ENCODE data around the gene OS9. TPM values are rescaled to one million over a fixed set of nuclear protein-coding genes. Genes with fewer than 3 reads are reported as not detected.
A peak's percentile ranks its signal among the peaks of the same experiment; 100 is the strongest.

OS9 gene
- total RNA-seq, 2 experiments from 2014 or later = 82.6 to 112 TPM

GRCh38 chr12:57756406-57757341, 62.7 kb downstream of the OS9 start:
- CTCF ChIA-PET (ENCODE audit: unreplicated experiment) = interaction anchor here (0.6 to 1.4 kb wide), 5 partner anchors 9 to 142 kb away, joined by 3 to 5 read pairs (median 3); no protein-coding TSS in a partner anchor
- peaks cover 33% of the 10 kb centered on the region for H3K4me1 ChIP-seq (ENCODE audit: insufficient read depth, low read length, poor library complexity, severe bottlenecking)
- H3K9me2 ChIP-seq (ENCODE audit: insufficient read depth, low read length) = no peaks in the 10 kb centered on the region
- H3K27ac ChIP-seq (ENCODE audit: low read depth, low read length, poor library complexity, severe bottlenecking) = peak overlapping the region; percentile 75
- no peak overlapping the region; the same call in 1 of the 2 replicates for H2AFZ ChIP-seq (ENCODE audit: low read length)
- peak; percentile 85 for DNase-seq (ENCODE audit: low spot score)
- peaks cover 10% of the 10 kb centered on the region; the same call in 1 of the 2 replicates for H4K20me1 ChIP-seq (ENCODE audit: insufficient read depth, low read length)
- H3K9me3 ChIP-seq (ENCODE audit: low read length) = no peaks in the 10 kb centered on the region
- peaks cover 40% of the 10 kb centered on the region for H3K36me3 ChIP-seq (ENCODE audit: insufficient read depth, low read length)
- H3K79me2 ChIP-seq (ENCODE audit: insufficient read depth, low read depth, low read length) = peaks cover 12% of the 10 kb centered on the region
- intact Hi-C loops (cut with micrococcal nuclease; ENCODE audit: unreplicated experiment) = loop anchor here (2.0 kb wide), 1 partner anchor 142 kb away; no protein-coding TSS in a partner anchor
- peak overlapping the region; percentile 84 for H3K4me2 ChIP-seq (ENCODE audit: low read length)
- BruUV-seq (replicated peaks) = no TSS peak
- TF ChIP-seq EZH2phosphoT487 (IDR thresholded peaks at IDR 0.05; ENCODE audit: borderline replicate concordance, low read depth, low read length) (no peak), CTCF (conservative IDR thresholded peaks at IDR 0.05; ENCODE audit: low read length) (peak; percentile 90)
- POLR2A ChIA-PET = interaction anchor here (0.7 to 1.4 kb wide), 6 partner anchors 11 to 90 kb away, joined by 3 to 4 read pairs (median 4); partner anchors contain the start of genes CTDSP2, EEF1AKMT3 and METTL1
- H3K4me3 ChIP-seq (ENCODE audit: low read depth, low read length, poor library complexity, severe bottlenecking) = peak overlapping the region; percentile 87

GRCh38 chr12:57757771-57758170, 63.8 kb downstream of the OS9 start:
- TF ChIP-seq CTCF (conservative IDR thresholded peaks at IDR 0.05; ENCODE audit: low read length) = no peak
- no peak for TF ChIP-seq EZH2phosphoT487 (IDR thresholded peaks at IDR 0.05; ENCODE audit: borderline replicate concordance, low read depth, low read length)
- Histone ChIP-seq H3K9me3 (ENCODE audit: low read length) (no peaks in the 10 kb centered on the region), H3K4me3 (ENCODE audit: low read depth, low read length, poor library complexity, severe bottlenecking) (no peak overlapping the region), H3K27ac (ENCODE audit: low read depth, low read length, poor library complexity, severe bottlenecking) (no peak overlapping the region), H3K4me1 (ENCODE audit: insufficient read depth, low read length, poor library complexity, severe bottlenecking) (peaks cover 30% of the 10 kb centered on the region), H4K20me1 (ENCODE audit: insufficient read depth, low read length) (peaks cover 10% of the 10 kb centered on the region; the same call in 1 of the 2 replicates), H3K36me3 (ENCODE audit: insufficient read depth, low read length) (peaks cover 46% of the 10 kb centered on the region), H2AFZ (ENCODE audit: low read length) (no peak overlapping the region), H3K4me2 (ENCODE audit: low read length) (no peak overlapping the region), H3K79me2 (ENCODE audit: insufficient read depth, low read depth, low read length) (peaks cover 7% of the 10 kb centered on the region; the same call in 1 of the 2 replicates), H3K9me2 (ENCODE audit: insufficient read depth, low read length) (no peaks in the 10 kb centered on the region)
- intact Hi-C loops (cut with micrococcal nuclease; ENCODE audit: unreplicated experiment) = loop anchor here (2.0 kb wide), 1 partner anchor 141 kb away; no protein-coding TSS in a partner anchor
- CTCF ChIA-PET (ENCODE audit: unreplicated experiment) = no interaction called here
- POLR2A ChIA-PET = no interaction called here
- DNase-seq (ENCODE audit: low spot score) = no peak
- no TSS peak for BruUV-seq (replicated peaks)

Measured in OCI-LY7 (cell line).